SK-N-SH (cell line): ENCODE data around the gene FLRT2. TPM values are rescaled to one million over a fixed set of nuclear protein-coding genes. Genes with fewer than 3 reads are reported as not detected.

ENCODE experiments used
- CTCF ChIA-PET: fragments of 300-600, 350-600 bp; formaldehyde crosslinking; extraction: SDS; loops from one replicate; lab custom pipeline; 2021; lab: Yijun Ruan, JAX
- POLR2A ChIA-PET: fragments of 350-600 bp; sonication (Branson Sonifier 250); formaldehyde crosslinking; extraction: SDS; loops from one replicate; lab custom pipeline; 2020; ENCODE audit warnings: antibody characterized with exemption, inconsistent platforms; lab: Yijun Ruan, JAX
- DNase-seq: peaks from one replicate; pipeline ENCODE4 v3.0.0; 2012
- H2AFZ ChIP-seq: fragments of 200-600 bp; sonication (generic); 2 replicates; pipeline ENCODE4 v1.8.1; 2016; ENCODE audit warnings: antibody characterized with exemption, mild to moderate bottlenecking, low read depth
- H3F3A ChIP-seq: fragments of 200-600 bp; sonication (generic); replicated peaks from 2 replicates; pipeline ENCODE3; 2016; ENCODE audit warnings: antibody characterized with exemption, mild to moderate bottlenecking; ENCODE audit not compliant: insufficient read depth
- H3K27ac ChIP-seq, 2 experiments: fragments of 200-500 bp in 1 of 2; fragments of 200-600 bp in 1 of 2; sonication (Bioruptor generic) in 1 of 2; sonication (generic), shearing (Covaris generic) in 1 of 2; 2 replicates each; pipeline versions ENCODE4 v1.5.1 to v1.6.1; 2014 to 2016; ENCODE audit warnings: low read depth in 2 of 2, inconsistent platforms in 1 of 2, low read length in 1 of 2, mild to moderate bottlenecking in 1 of 2, mixed read lengths in 1 of 2
- H3K27me3 ChIP-seq: fragments of 200-600 bp; sonication (generic), shearing (Covaris generic); 2 replicates; pipeline ENCODE4 v1.6.1; 2016; ENCODE audit warnings: mixed run types; ENCODE audit not compliant: insufficient read depth
- H3K36me3 ChIP-seq, 2 experiments: fragments of 200-500 bp in 1 of 2; fragments of 200-600 bp in 1 of 2; sonication (Bioruptor generic) in 1 of 2; sonication (generic) in 1 of 2; replicated peaks in 1 of 2; 2 replicates each; pipeline versions ENCODE3 to v1.5.1; 2014 to 2016; ENCODE audit warnings: low read length in 1 of 2, mild to moderate bottlenecking in 1 of 2; ENCODE audit not compliant: insufficient read depth in 2 of 2, control insufficient read depth in 1 of 2
- H3K4me1 ChIP-seq, 2 experiments: fragments of 200-500 bp in 1 of 2; fragments of 200-600 bp in 1 of 2; sonication (Bioruptor generic) in 1 of 2; sonication (generic), shearing (Covaris generic) in 1 of 2; 2 replicates each; pipeline versions ENCODE4 v1.5.1 to v1.6.1; 2014 to 2016; ENCODE audit warnings: low read depth in 1 of 2, low read length in 1 of 2, mixed run types in 1 of 2; ENCODE audit not compliant: insufficient read depth in 2 of 2, control insufficient read depth in 1 of 2
- H3K4me2 ChIP-seq: fragments of 200-600 bp; sonication (generic), shearing (Covaris generic); 2 replicates; pipeline ENCODE4 v1.6.1; 2017; ENCODE audit warnings: mixed run types
- H3K4me3 ChIP-seq, 2 experiments: fragments of 200-500 bp in 1 of 2; fragments of 200-600 bp in 1 of 2; sonication (Bioruptor generic) in 1 of 2; sonication (generic), shearing (Covaris generic) in 1 of 2; 2 replicates each; pipeline versions ENCODE4 v1.5.1 to v1.8.1; 2014 to 2016; ENCODE audit warnings: low read depth in 2 of 2, inconsistent platforms in 1 of 2, low read length in 1 of 2, mild to moderate bottlenecking in 1 of 2, mixed read lengths in 1 of 2, moderate library complexity in 1 of 2
- H3K79me2 ChIP-seq: fragments of 200-600 bp; sonication (generic); 2 replicates; pipeline ENCODE4 v1.8.1; 2017; ENCODE audit warnings: mild to moderate bottlenecking; ENCODE audit not compliant: insufficient read depth
- H3K9ac ChIP-seq: fragments of 200-600 bp; sonication (generic); 2 replicates; pipeline ENCODE4 v1.6.1; 2017; ENCODE audit warnings: mixed run types
- H3K9me2 ChIP-seq: fragments of 200-600 bp; sonication (generic); 2 replicates; pipeline ENCODE4 v1.6.1; 2017; ENCODE audit warnings: mixed run types
- H3K9me3 ChIP-seq: fragments of 200-600 bp; sonication (generic); 2 replicates; pipeline ENCODE4 v1.6.1; 2017; ENCODE audit warnings: mixed run types, mild to moderate bottlenecking, moderate library complexity
- H4K20me1 ChIP-seq: fragments of 200-600 bp; sonication (generic); 2 replicates; pipeline ENCODE4 v1.6.1; 2017; ENCODE audit warnings: mild to moderate bottlenecking, mixed run types; ENCODE audit not compliant: insufficient read depth
- CHD2 ChIP-seq: fragments of 150-350 bp; IDR thresholded peaks from 2 replicates; pipeline ENCODE4 v1.6.1; 2018; ENCODE audit warnings: low read length; ENCODE audit not compliant: partially characterized antibody
- EP300 ChIP-seq, 2 experiments: IDR thresholded peaks; 2 replicates each; pipeline versions ENCODE4 v1.4.0 to v1.6.1; 2012; ENCODE audit warnings: borderline replicate concordance in 1 of 2, low read depth in 1 of 2, low read length in 1 of 2
- EZH2phosphoT487 ChIP-seq: fragments of 200-600 bp; sonication (generic); IDR thresholded peaks from 2 replicates; pipeline ENCODE4 v1.6.1; 2017; ENCODE audit warnings: low read depth, mixed run types, mild to moderate bottlenecking, antibody characterized with exemption, moderate library complexity, borderline replicate concordance
- FOSL2 ChIP-seq: IDR thresholded peaks from 2 replicates; pipeline ENCODE4 v1.4.0; 2012; ENCODE audit warnings: low read depth, mild to moderate bottlenecking, moderate library complexity, borderline replicate concordance
- GABPA ChIP-seq: IDR thresholded peaks from 2 replicates; pipeline ENCODE4 v1.4.0; 2012; ENCODE audit warnings: low read depth, mild to moderate bottlenecking
- MEF2A ChIP-seq: IDR thresholded peaks from 2 replicates; pipeline ENCODE4 v1.4.0; 2012; ENCODE audit warnings: low read depth, borderline replicate concordance
- MXI1 ChIP-seq: IDR thresholded peaks from 2 replicates; pipeline ENCODE4 v1.6.1; 2012; ENCODE audit warnings: mild to moderate bottlenecking, low read depth, low read length, improper control_type of control experiment
- NFIC ChIP-seq: IDR thresholded peaks from 2 replicates; pipeline ENCODE4 v1.4.0; 2012; ENCODE audit warnings: borderline replicate concordance
- NRF1 ChIP-seq: IDR thresholded peaks from 2 replicates; pipeline ENCODE4 v1.6.1; 2012; ENCODE audit warnings: low read depth, mild to moderate bottlenecking, low read length
- POLR2AphosphoS5 ChIP-seq: IDR thresholded peaks from 2 replicates; pipeline ENCODE4 v1.6.1; 2012; ENCODE audit warnings: low read depth, low read length
- SIN3A ChIP-seq: IDR thresholded peaks from 2 replicates; pipeline ENCODE4 v1.6.1; 2012; ENCODE audit warnings: low read depth, mild to moderate bottlenecking, low read length, moderate library complexity, borderline replicate concordance
- TAF1 ChIP-seq: IDR thresholded peaks from 2 replicates; pipeline ENCODE4 v1.6.1; 2012; ENCODE audit warnings: low read depth, mild to moderate bottlenecking, low read length, moderate library complexity, borderline replicate concordance
- TCF12 ChIP-seq: IDR thresholded peaks from 2 replicates; pipeline ENCODE4 v1.4.0; 2012
- TEAD4 ChIP-seq: IDR thresholded peaks from 2 replicates; pipeline ENCODE4 v1.4.0; 2012; ENCODE audit warnings: mild to moderate bottlenecking, borderline replicate concordance; ENCODE audit not compliant: insufficient read depth
- YY1 ChIP-seq: IDR thresholded peaks from 2 replicates; pipeline ENCODE4 v1.4.0; 2012; ENCODE audit warnings: low read depth, mild to moderate bottlenecking
- WGBS: methylation state at CpG from one replicate; pipeline ENCODE4 v1.1.6; 2017; ENCODE audit warnings: low lambda C conversion rate; 5-methylcytosine and 5-hydroxymethylcytosine counted together
- polyA plus RNA-seq, 3 experiments: library from polyadenylated mRNA; depleted of rRNA; stranded (reverse); fragments of >200 nt; gene quantifications; 2 replicates each; pipeline ENCODE4 v1.2.3, GENCODE V29; 2012
- TF ChIP-seq, protein P1 (sequence below): fragments of 200-600 bp; sonication (generic); IDR thresholded peaks from 2 replicates; pipeline ENCODE4 v1.6.1; 2017; ENCODE audit warnings: antibody characterized with exemption, mild to moderate bottlenecking, moderate library complexity
- TF ChIP-seq, protein P2 (sequence below): IDR thresholded peaks from 2 replicates; pipeline ENCODE4 v1.6.1; 2012; ENCODE audit warnings: mild to moderate bottlenecking, low read depth, low read length, moderate library complexity
- TF ChIP-seq, protein P3 (sequence below): IDR thresholded peaks from 2 replicates; pipeline ENCODE4 v1.4.0; 2012; ENCODE audit warnings: low read depth
- TF ChIP-seq, protein P4 (sequence below): fragments of 150-350 bp; IDR thresholded peaks from 2 replicates; pipeline ENCODE4 v1.6.1; 2016; ENCODE audit warnings: mild to moderate bottlenecking, low read depth, low read length

The FLRT2 gene
- polyA plus RNA-seq, 1 of the 3 experiments (the other 2 are of a cell fraction): 10.8 TPM

GRCh38 chr14:85675957-85676356 is 146.0 kb downstream of the FLRT2 start:
- Histone ChIP-seq H3F3A (no peaks in the 10 kb centered on the region), H3K27me3 (no peaks in the 10 kb centered on the region), H3K9me3 (no peaks in the 10 kb centered on the region), H3K36me3 (no peaks in the 10 kb centered on the region)
- CTCF ChIA-PET: no interaction called here
- TF ChIP-seq FOSL2: no peak
- TF ChIP-seq, protein P1, sequence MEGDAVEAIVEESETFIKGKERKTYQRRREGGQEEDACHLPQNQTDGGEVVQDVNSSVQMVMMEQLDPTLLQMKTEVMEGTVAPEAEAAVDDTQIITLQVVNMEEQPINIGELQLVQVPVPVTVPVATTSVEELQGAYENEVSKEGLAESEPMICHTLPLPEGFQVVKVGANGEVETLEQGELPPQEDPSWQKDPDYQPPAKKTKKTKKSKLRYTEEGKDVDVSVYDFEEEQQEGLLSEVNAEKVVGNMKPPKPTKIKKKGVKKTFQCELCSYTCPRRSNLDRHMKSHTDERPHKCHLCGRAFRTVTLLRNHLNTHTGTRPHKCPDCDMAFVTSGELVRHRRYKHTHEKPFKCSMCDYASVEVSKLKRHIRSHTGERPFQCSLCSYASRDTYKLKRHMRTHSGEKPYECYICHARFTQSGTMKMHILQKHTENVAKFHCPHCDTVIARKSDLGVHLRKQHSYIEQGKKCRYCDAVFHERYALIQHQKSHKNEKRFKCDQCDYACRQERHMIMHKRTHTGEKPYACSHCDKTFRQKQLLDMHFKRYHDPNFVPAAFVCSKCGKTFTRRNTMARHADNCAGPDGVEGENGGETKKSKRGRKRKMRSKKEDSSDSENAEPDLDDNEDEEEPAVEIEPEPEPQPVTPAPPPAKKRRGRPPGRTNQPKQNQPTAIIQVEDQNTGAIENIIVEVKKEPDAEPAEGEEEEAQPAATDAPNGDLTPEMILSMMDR: no peak
- no peak for TF ChIP-seq NFIC
- TF ChIP-seq TEAD4: no peak
- no peak for TF ChIP-seq NRF1
- TF ChIP-seq SIN3A: no peak
- TF ChIP-seq, protein P2, sequence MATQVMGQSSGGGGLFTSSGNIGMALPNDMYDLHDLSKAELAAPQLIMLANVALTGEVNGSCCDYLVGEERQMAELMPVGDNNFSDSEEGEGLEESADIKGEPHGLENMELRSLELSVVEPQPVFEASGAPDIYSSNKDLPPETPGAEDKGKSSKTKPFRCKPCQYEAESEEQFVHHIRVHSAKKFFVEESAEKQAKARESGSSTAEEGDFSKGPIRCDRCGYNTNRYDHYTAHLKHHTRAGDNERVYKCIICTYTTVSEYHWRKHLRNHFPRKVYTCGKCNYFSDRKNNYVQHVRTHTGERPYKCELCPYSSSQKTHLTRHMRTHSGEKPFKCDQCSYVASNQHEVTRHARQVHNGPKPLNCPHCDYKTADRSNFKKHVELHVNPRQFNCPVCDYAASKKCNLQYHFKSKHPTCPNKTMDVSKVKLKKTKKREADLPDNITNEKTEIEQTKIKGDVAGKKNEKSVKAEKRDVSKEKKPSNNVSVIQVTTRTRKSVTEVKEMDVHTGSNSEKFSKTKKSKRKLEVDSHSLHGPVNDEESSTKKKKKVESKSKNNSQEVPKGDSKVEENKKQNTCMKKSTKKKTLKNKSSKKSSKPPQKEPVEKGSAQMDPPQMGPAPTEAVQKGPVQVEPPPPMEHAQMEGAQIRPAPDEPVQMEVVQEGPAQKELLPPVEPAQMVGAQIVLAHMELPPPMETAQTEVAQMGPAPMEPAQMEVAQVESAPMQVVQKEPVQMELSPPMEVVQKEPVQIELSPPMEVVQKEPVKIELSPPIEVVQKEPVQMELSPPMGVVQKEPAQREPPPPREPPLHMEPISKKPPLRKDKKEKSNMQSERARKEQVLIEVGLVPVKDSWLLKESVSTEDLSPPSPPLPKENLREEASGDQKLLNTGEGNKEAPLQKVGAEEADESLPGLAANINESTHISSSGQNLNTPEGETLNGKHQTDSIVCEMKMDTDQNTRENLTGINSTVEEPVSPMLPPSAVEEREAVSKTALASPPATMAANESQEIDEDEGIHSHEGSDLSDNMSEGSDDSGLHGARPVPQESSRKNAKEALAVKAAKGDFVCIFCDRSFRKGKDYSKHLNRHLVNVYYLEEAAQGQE: no peak
- TF ChIP-seq TCF12: no peak
- TF ChIP-seq MXI1: no peak
- no peak for TF ChIP-seq POLR2AphosphoS5
- TF ChIP-seq EP300 (IDR thresholded peaks at IDR 0.05; ENCODE audit: borderline replicate concordance in 1 of 2, low read depth in 1 of 2, low read length in 1 of 2): no peak
- no peak for TF ChIP-seq CHD2
- no peak for TF ChIP-seq YY1
- no peak for TF ChIP-seq TAF1
- no peak for TF ChIP-seq EZH2phosphoT487
- TF ChIP-seq, protein P3, sequence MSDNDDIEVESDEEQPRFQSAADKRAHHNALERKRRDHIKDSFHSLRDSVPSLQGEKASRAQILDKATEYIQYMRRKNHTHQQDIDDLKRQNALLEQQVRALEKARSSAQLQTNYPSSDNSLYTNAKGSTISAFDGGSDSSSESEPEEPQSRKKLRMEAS: no peak
- TF ChIP-seq GABPA: no peak
- TF ChIP-seq, protein P4, sequence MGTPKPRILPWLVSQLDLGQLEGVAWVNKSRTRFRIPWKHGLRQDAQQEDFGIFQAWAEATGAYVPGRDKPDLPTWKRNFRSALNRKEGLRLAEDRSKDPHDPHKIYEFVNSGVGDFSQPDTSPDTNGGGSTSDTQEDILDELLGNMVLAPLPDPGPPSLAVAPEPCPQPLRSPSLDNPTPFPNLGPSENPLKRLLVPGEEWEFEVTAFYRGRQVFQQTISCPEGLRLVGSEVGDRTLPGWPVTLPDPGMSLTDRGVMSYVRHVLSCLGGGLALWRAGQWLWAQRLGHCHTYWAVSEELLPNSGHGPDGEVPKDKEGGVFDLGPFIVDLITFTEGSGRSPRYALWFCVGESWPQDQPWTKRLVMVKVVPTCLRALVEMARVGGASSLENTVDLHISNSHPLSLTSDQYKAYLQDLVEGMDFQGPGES: no peak
- TF ChIP-seq MEF2A: no peak
- TF ChIP-seq, all 33 proteins: peak for 0
- Histone ChIP-seq H4K20me1 (no peaks in the 10 kb centered on the region), H3K9me2 (no peaks in the 10 kb centered on the region), H3K9ac (no peak overlapping the region), H3K79me2 (no peaks in the 10 kb centered on the region), H2AFZ (no peak overlapping the region), H3K27ac (no peak overlapping the region), H3K4me1 (no peaks in the 10 kb centered on the region), H3K4me2 (no peak overlapping the region), H3K4me3 (no peak overlapping the region)
- WGBS: 35% methylated on average over 6 of the region's 6 CpGs
- DNase-seq: no peak
- POLR2A ChIA-PET: no interaction called here
